Measurements from ENCODE around the gene BRAP.
A peak's percentile ranks its signal among the peaks of the same experiment; 100 is the strongest.
"Not testable (repeated sequence)": the region's sequence is repeated elsewhere in the genome, so short reads cannot be mapped to it uniquely, and the experiment has no call there.

BRAP gene

GRCh38 chr12:111685811-111686573, at the start of gene BRAP, which contains the start of gene ACAD10:
Gene BRAP (minus strand): TSS chr12:111685956. CDS start chr12:111685792, 164 bp downstream.
Gene ACAD10 (plus strand): TSS chr12:111686053. CDS start chr12:111692710, 6,657 bp downstream.
- DNase-seq = peak; percentile 27 to 96 (median 85)

- no peak for DNase-seq
Observed at GRCh38 chr12:111733340-111733915, 47.7 kb upstream of the BRAP start.

- DNase-seq = no peak
Observed at GRCh38 chr12:111732786-111733185, 47.0 kb upstream of the BRAP start.

GRCh38 chr12:111730420-111730819, 44.7 kb upstream of the BRAP start:
- no peak for DNase-seq

GRCh38 chr12:111728795-111729194, 43.0 kb upstream of the BRAP start:
- DNase-seq = no peak

GRCh38 chr12:111723646-111724360, 38.0 kb upstream of the BRAP start:
- DNase-seq = not testable (repeated sequence)

GRCh38 chr12:111720457-111720856, 34.7 kb upstream of the BRAP start:
- no peak for DNase-seq

GRCh38 chr12:111719316-111719715, 33.6 kb upstream of the BRAP start:
- DNase-seq = not testable (repeated sequence)

GRCh38 chr12:111715279-111715678, 29.5 kb upstream of the BRAP start:
- DNase-seq = peak in 13 of 56 donors; percentile 1 to 24 (median 6)

GRCh38 chr12:111706145-111706544, 20.4 kb upstream of the BRAP start:
- DNase-seq = no peak

- DNase-seq = no peak
Observed at GRCh38 chr12:111705672-111706071, 19.9 kb upstream of the BRAP start.

GRCh38 chr12:111699962-111700361, 14.2 kb upstream of the BRAP start:
- DNase-seq = no peak

GRCh38 chr12:111693818-111694217, 8.1 kb upstream of the BRAP start:
- no peak for DNase-seq

GRCh38 chr12:111692575-111693210, 6.9 kb upstream of the BRAP start:
- no peak for DNase-seq

GRCh38 chr12:111691262-111691661, 5.5 kb upstream of the BRAP start:
- DNase-seq = no peak

- DNase-seq = no peak
Observed at GRCh38 chr12:111687952-111688351, 2.2 kb upstream of the BRAP start.

GRCh38 chr12:111687255-111687654, 1.5 kb upstream of the BRAP start:
- DNase-seq = no peak

GRCh38 chr12:111686574-111687105, 884 bp upstream of the BRAP start:
- DNase-seq = no peak

GRCh38 chr12:111685322-111685810, 390 bp downstream of the BRAP start:
- DNase-seq = peak in 3 of 56 donors; percentile 28 to 52 (median 34)

- not testable (repeated sequence) for DNase-seq
Observed at GRCh38 chr12:111684485-111685198, 1.1 kb downstream of the BRAP start.

GRCh38 chr12:111677186-111677585, 8.6 kb downstream of the BRAP start:
- DNase-seq = no peak
